Measurements from ENCODE around the gene KCNQ1.

The KCNQ1 gene

GRCh38 chr11:2774173-2775082 lies 329.6 kb downstream of the KCNQ1 start:
- no peak for DNase-seq (ENCODE audit: low read depth in 2 of 3, low spot score in 1 of 3)

DNA sequence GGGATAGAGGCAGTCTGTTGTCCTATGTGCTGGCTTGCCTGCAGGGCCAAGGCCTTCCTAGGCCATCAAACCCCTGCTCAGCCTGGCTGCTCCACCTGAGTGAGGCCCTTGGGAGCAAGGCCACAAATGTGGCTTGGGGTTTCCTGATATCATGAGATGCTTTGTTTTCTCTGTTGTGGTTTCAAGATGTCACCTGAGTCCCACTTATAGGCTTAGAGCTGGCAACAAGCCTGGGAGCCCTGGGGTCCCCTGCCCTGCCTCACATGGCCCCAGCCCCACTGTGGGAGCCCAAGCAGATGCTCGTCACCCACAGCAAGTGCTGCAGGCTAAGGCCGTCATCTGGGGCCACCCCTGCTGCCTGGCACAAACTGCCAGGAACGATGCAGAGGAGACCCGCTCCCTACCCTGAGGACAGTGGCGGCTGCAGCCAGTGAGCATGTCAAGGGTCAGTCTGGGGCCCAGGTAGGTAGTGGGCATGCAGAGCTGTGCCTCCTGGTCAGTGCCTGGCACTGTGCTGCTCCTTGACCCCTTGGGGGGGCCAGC lies 330.3 kb downstream of the KCNQ1 start:
- no peak for DNase-seq (ENCODE audit: low read depth in 2 of 3, low spot score in 1 of 3)

GRCh38 chr11:2775626-2776350 lies 331.0 kb downstream of the KCNQ1 start:
- DNase-seq (ENCODE audit: low read depth in 2 of 3, low spot score in 1 of 3) = no peak

DNA sequence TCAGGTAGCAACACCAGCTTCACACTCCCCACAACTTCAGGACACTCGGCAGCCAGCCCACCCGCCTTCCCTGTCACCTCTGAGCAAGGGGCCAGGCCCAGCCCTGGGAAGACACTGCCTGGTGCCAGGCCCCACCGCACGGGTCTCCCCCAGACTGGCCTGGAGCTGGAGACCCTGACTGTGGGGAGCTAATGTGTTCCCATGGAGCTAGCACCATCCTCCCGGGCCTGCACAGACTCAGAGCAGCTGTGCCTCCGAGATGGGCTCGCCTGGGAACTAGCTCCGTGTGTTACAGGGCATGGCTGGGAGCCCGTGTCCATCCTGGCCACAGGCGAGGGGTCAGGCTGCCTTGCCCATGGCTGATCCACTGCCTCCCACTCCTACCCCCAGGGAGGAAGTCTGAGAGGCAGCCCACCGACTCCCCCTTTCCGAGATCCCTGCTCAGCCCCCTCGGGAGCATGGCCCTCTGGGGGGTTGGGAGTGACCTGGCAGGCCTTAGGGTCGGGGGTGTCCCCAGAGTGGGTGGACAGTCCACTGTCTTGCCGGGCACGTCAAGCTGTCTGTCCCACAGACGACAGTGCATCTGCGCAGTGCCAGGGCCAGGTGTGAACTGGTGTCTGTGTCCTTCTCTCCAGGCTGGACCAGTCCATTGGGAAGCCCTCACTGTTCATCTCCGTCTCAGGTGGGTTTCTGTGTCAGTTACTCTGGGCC lies 331.7 kb downstream of the KCNQ1 start:
- DNase-seq (ENCODE audit: low read depth in 2 of 3, low spot score in 1 of 3) = no peak

DNA sequence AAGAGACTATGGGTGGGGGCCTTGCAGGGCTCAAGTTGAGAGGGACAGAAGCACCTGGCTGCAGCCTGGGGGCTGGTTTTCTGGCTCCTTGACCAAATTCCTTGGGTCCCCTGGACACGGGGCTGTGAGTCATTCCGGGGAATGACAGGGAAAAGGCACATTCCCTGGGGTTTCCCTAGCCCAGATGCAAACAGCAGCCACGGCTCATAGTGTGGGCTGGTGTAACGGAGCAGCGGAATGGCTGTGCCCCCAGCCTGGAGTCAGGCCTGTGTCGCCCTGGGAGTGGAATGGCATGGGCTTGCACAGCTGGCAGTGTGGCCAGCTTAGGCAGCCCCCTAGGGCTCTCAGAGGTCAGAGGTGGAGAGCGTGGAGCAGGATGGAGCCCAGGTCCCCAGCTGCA lies 332.6 kb downstream of the KCNQ1 start:
- DNase-seq (ENCODE audit: low read depth in 2 of 3, low spot score in 1 of 3) = no peak

DNA sequence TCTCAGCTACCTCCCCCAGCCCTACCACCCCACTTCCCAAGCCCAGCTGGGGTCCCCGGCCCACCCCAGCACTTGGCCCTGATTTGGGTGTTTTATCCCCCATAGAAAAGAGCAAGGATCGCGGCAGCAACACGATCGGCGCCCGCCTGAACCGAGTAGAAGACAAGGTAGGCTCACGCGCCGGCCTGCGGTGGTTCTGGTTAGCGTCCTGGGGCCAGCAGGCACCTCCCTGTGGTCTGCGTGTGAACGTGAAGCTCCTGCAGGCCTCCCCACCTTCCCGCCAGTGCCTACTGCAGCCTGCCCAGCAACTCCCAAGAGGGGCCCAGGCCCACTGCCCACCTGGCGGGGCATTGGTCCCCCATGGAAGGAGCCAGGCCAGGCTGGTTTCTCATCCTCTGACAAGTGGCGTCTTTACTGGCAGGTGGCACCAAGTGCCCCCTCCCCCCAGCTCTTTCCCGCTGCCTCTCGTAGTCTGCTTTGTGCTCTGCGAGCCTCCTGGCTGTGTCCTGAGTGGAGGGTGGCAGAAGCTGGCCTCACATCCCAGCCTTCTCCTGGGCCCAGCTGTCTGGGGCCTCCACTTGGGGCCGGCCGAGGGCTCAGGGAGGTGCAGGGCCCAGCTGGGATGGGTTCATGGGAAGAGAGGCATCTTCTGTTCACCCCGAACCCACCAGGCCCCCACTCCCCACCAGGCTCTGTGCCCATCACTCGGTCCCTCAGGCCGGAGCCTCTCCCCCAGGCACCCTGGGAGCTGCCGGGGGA lies 333.2 kb downstream of the KCNQ1 start:
- no peak for DNase-seq (ENCODE audit: low read depth in 2 of 3, low spot score in 1 of 3)

GRCh38 chr11:2778630-2779498 lies 334.1 kb downstream of the KCNQ1 start:
- no peak for DNase-seq (ENCODE audit: low read depth in 2 of 3, low spot score in 1 of 3)

GRCh38 chr11:2779499-2779980 lies 334.7 kb downstream of the KCNQ1 start:
- no peak for DNase-seq (ENCODE audit: low read depth in 2 of 3, low spot score in 1 of 3)

GRCh38 chr11:2779981-2780849 lies 335.4 kb downstream of the KCNQ1 start:
- DNase-seq (ENCODE audit: low read depth in 2 of 3, low spot score in 1 of 3) = no peak

GRCh38 chr11:2780850-2781407 lies 336.1 kb downstream of the KCNQ1 start:
- DNase-seq (ENCODE audit: low read depth in 2 of 3, low spot score in 1 of 3) = no peak

- DNase-seq (ENCODE audit: low read depth in 2 of 3, low spot score in 1 of 3) = no peak
Measured at GRCh38 chr11:2781408-2782274, 336.8 kb downstream of the KCNQ1 start.

GRCh38 chr11:2782769-2783168 lies 338.0 kb downstream of the KCNQ1 start:
- no peak for DNase-seq (ENCODE audit: low read depth in 2 of 3, low spot score in 1 of 3)

GRCh38 chr11:2783536-2784082 lies 338.8 kb downstream of the KCNQ1 start:
- DNase-seq (ENCODE audit: low read depth in 2 of 3, low spot score in 1 of 3) = no peak

DNA sequence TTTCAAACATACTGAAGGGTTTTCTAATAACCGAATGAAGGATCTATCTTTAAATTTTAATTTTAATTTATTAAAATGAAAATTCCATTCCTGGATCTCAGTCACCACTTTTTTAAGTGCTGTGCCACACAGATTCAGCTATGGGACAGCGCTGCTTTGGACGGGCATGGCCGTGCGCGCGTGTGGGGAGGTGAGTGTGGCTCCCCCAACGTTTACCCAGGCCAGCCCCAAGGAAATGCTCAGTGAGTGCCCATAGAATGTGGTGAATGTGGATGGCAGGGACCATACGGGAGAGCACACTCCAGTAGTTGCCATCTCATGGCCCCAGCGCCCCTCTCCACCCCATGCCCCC lies 343.0 kb downstream of the KCNQ1 start:
- no peak for DNase-seq (ENCODE audit: low read depth in 2 of 3, low spot score in 1 of 3)

GRCh38 chr11:2788168-2789071 lies 343.6 kb downstream of the KCNQ1 start:
- no peak for DNase-seq (ENCODE audit: low read depth in 2 of 3, low spot score in 1 of 3)

DNA sequence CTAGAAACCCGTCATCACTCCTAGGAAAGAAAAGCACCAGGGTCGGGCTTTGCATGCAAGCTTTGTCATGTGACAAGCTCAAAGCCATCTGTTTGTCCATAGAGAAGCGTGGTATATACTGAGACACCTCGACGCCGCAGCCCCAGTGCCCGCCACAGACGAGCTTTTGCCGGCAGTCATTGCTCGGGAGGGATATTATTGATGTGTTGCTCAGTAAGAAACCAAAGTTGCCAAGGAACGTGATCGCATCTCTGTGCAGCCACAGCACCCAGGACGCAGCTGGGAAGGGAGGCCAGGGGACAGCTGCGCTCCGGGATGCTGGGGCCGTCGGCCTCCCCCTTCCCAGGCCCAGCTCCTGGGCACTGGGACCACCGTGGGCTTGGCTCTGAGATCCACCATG lies 344.5 kb downstream of the KCNQ1 start:
- no peak for DNase-seq (ENCODE audit: low read depth in 2 of 3, low spot score in 1 of 3)
